HG03095 (cell line): ENCODE data around the gene USF1.
"Not testable (repeated sequence)": the region's sequence is repeated elsewhere in the genome, so short reads cannot be mapped to it uniquely, and the experiment has no call there.

Experiments used
- ATAC-seq: cut with Tn5 transposase; IDR thresholded peaks from one replicate; pipeline ENCODE4 v1.9.1; 2021; ENCODE audit warnings: moderate library complexity; ENCODE audit not compliant: unreplicated experiment

Gene USF1

DNA sequence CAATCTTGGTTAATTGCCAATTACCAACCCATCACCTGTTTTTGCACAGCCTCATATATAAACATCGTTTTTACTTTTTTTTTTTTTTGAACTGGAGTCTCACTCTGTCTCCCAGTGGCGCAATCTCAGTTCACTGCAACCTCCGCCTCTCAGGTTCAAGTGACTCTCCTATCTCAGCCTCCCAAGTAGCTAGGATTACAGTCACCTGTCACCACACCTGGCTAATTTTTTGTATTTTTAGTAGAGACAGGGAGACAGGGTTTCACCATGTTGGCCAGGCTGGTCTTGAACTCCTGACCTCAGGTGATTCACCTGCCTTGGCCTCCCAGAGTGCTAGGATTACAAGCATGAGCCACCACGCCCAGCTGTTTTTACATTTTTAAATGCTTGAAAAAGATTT lies 53.7 kb downstream of the USF1 start:
- ATAC-seq: not testable (repeated sequence)
